ENCODE measurements around the gene KCNK7. TPM values are rescaled to one million over a fixed set of nuclear protein-coding genes. Genes with fewer than 3 reads are reported as not detected.

Gene KCNK7
- total and polyA plus RNA-seq, 2 experiments from 2014 or later, result 0.60 TPM; not detected in 1

- Mint-ChIP-seq H3K9me3 (no peaks in the 10 kb centered on the region), H3K36me3 (ENCODE audit: low read depth) (no peaks in the 10 kb centered on the region; the same call in 2 of the 3 replicates)
- H3K79me2 ChIP-seq (replicated peaks; ENCODE audit: insufficient read depth), result no peaks in the 10 kb centered on the region; the same call in 1 of the 2 replicates
Measured at GRCh38 chr11:65643971-65644370, 48.4 kb upstream of the KCNK7 start.

More at GRCh38 chr11:65643971-65644370, 48.4 kb upstream of the KCNK7 start:
- Histone ChIP-seq H3K27me3 (ENCODE audit: insufficient read depth) (no peaks in the 10 kb centered on the region), H3K36me3 (ENCODE audit: insufficient read depth) (no peaks in the 10 kb centered on the region), H3F3A (replicated peaks; ENCODE audit: low read depth) (peaks cover 14% of the 10 kb centered on the region; the same call in 1 of the 2 replicates), H2AFZ (no peak overlapping the region), H3K4me3 (peak overlapping the region; percentile 87), H3K9me2 (ENCODE audit: insufficient read depth) (no peaks in the 10 kb centered on the region), H4K20me1 (replicated peaks; ENCODE audit: insufficient read depth) (no peaks in the 10 kb centered on the region), H3K4me2 (peak overlapping the region; percentile 94), H3K4me1 (ENCODE audit: insufficient read depth) (peaks cover 33% of the 10 kb centered on the region), H3K27ac (ENCODE audit: low read depth) (no peak overlapping the region)
- DNase-seq (ENCODE audit: low spot score) (peak; percentile 73), ATAC-seq (peak; percentile 22)
- H3K4me1 Mint-ChIP-seq, result peaks cover 33% of the 10 kb centered on the region
- TF ChIP-seq NANOG (IDR thresholded peaks at IDR 0.05; ENCODE audit: borderline replicate concordance), result no peak
- TF ChIP-seq EZH2phosphoT487 (IDR thresholded peaks at IDR 0.05; ENCODE audit: unreplicated experiment), result no peak
- no peak for TF ChIP-seq ZNF462 (CRISPR knock-in tag; IDR thresholded peaks at IDR 0.05)
- TF ChIP-seq CTCF (conservative IDR thresholded peaks at IDR 0.05; ENCODE audit: low read depth in 2 of 2), result no peak
- TF ChIP-seq POLR2AphosphoS5 (IDR thresholded peaks at IDR 0.05; ENCODE audit: low read depth), result no peak
- no peak for TF ChIP-seq ETS1 (IDR thresholded peaks at IDR 0.05)
- TF ChIP-seq CREB1 (CRISPR knock-in tag; IDR thresholded peaks at IDR 0.05; ENCODE audit: low read depth), result no peak
- no peak for TF ChIP-seq ZNF331 (CRISPR knock-in tag; IDR thresholded peaks at IDR 0.05; ENCODE audit: low read depth)
- no peak for TF ChIP-seq STAT1 (IDR thresholded peaks at IDR 0.05; ENCODE audit: unreplicated experiment)
- H3K27ac Mint-ChIP-seq, result 0 out of 2 replicates have a peak overlapping the region, but pooled peaks have one; percentile 15
- H3K27me3 Mint-ChIP-seq (ENCODE audit: insufficient read depth, low read depth, poor library complexity), result peaks cover 27% of the 10 kb centered on the region
- H3K4me3 Mint-ChIP-seq, result peak overlapping the region; percentile 64; the same call in 1 of the 3 replicates

All from GM23338 (cell line).